OCI-LY1 (cell line): ENCODE measurements around the gene PDE3B.

Experiments
- H2AFZ ChIP-seq: fragments of 200-600 bp; sonication (generic), shearing (Covaris generic); 2 replicates; pipeline ENCODE4 v1.6.0; 2014; ENCODE audit warnings: antibody characterized with exemption, mild to moderate bottlenecking, low read length
- H3F3A ChIP-seq: fragments of 200-600 bp; sonication (generic), shearing (Covaris generic); 2 replicates; pipeline ENCODE4 v1.6.0; 2014; ENCODE audit warnings: mild to moderate bottlenecking, antibody characterized with exemption, low read length, moderate library complexity; ENCODE audit not compliant: insufficient read depth
- H3K27ac ChIP-seq: fragments of 200-600 bp; sonication (generic); 2 replicates; pipeline ENCODE4 v1.5.1; 2014; ENCODE audit warnings: low read length, mixed run types, mild to moderate bottlenecking, low read depth; ENCODE audit not compliant: poor library complexity, severe bottlenecking
- H3K27me3 ChIP-seq: fragments of 200-600 bp; sonication (generic); 2 replicates; pipeline ENCODE4 v1.6.0; 2014; ENCODE audit warnings: antibody characterized with exemption, mild to moderate bottlenecking, low read length, moderate library complexity; ENCODE audit not compliant: insufficient read depth
- H3K36me3 ChIP-seq: fragments of 200-600 bp; sonication (generic); 2 replicates; pipeline ENCODE4 v1.6.1; 2014; ENCODE audit warnings: mild to moderate bottlenecking, antibody characterized with exemption, low read length, moderate library complexity, mixed read lengths; ENCODE audit not compliant: insufficient read depth
- H3K4me1 ChIP-seq: fragments of 200-600 bp; sonication (generic); 2 replicates; pipeline ENCODE4 v1.5.1; 2014; ENCODE audit warnings: mild to moderate bottlenecking, low read length, moderate library complexity; ENCODE audit not compliant: insufficient read depth, severe bottlenecking
- H3K4me2 ChIP-seq: fragments of 200-600 bp; sonication (generic), shearing (Covaris generic); 2 replicates; pipeline ENCODE4 v1.6.1; 2014; ENCODE audit warnings: low read length
- H3K4me3 ChIP-seq: fragments of 200-600 bp; sonication (generic); 2 replicates; pipeline ENCODE4 v1.5.1; 2014; ENCODE audit warnings: low read length, low read depth, mild to moderate bottlenecking, mixed read lengths; ENCODE audit not compliant: poor library complexity, severe bottlenecking
- H3K79me2 ChIP-seq: fragments of 200-600 bp; shearing (Covaris generic); 2 replicates; pipeline ENCODE4 v1.6.1; 2016; ENCODE audit warnings: mixed run types, low read length, mixed read lengths; ENCODE audit not compliant: insufficient read depth
- H3K9ac ChIP-seq: fragments of 200-600 bp; sonication (generic), shearing (Covaris generic); 2 replicates; pipeline ENCODE4 v1.6.1; 2014; ENCODE audit warnings: mild to moderate bottlenecking, low read length, mixed read lengths
- H3K9me2 ChIP-seq: fragments of 200-600 bp; sonication (generic), shearing (Covaris generic); 2 replicates; pipeline ENCODE4 v1.6.1; 2014; ENCODE audit warnings: low read depth, mild to moderate bottlenecking, low read length, mixed read lengths
- H3K9me3 ChIP-seq: fragments of 200-600 bp; shearing (Covaris generic); 2 replicates; pipeline ENCODE4 v1.6.1; 2014; ENCODE audit warnings: low read length, mixed read lengths
- H4K20me1 ChIP-seq: fragments of 200-600 bp; sonication (generic), shearing (Covaris generic); 2 replicates; pipeline ENCODE4 v1.6.0; 2016; ENCODE audit warnings: mild to moderate bottlenecking, low read length; ENCODE audit not compliant: insufficient read depth
- CTCF ChIP-seq: fragments of 200-600 bp; sonication (generic), shearing (Covaris generic); IDR thresholded peaks from 2 replicates; pipeline ENCODE4 v1.5.1; 2017; ENCODE audit warnings: mild to moderate bottlenecking, antibody characterized with exemption, low read length, moderate library complexity, mixed read lengths
- EZH2 ChIP-seq: fragments of 200-600 bp; sonication (generic), shearing (Covaris generic); IDR thresholded peaks from 2 replicates; pipeline ENCODE4 v1.8.0; 2017; ENCODE audit warnings: borderline replicate concordance, mixed run types, mild to moderate bottlenecking, antibody characterized with exemption, low read length, moderate library complexity, mixed read lengths

Gene PDE3B

DNA sequence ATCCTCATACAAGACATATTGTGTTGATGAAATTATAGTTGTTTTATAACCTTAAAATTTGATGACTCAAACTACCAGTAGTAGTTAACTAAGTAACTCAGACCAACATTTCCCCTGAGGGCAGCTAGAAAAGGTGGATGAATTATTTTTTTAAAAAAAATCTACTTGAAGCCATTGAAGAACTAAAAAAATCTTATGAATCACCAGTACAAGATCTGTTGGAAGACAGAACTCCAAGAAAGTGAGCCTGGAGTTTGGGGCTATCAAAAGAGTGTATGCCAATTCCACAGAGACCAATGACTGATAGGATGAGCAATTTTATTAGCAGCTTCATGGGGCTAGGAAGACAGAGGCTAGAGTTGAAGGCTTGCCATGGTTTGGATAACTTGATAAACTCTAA lies 176.0 kb downstream of the PDE3B start:
- Histone ChIP-seq H3K4me3 (no peak overlapping the region), H3K4me1 (no peaks in the 10 kb centered on the region)

GRCh38 chr11:14821031-14821430 lies 177.4 kb downstream of the PDE3B start:
- no peaks in the 10 kb centered on the region for H3K27me3 ChIP-seq
- no peaks in the 10 kb centered on the region for H4K20me1 ChIP-seq
- H3K79me2 ChIP-seq, result no peaks in the 10 kb centered on the region
- no peak overlapping the region for H3K4me3 ChIP-seq
- H3K27ac ChIP-seq, result no peak overlapping the region
- H3K9me3 ChIP-seq, result no peaks in the 10 kb centered on the region
- no peaks in the 10 kb centered on the region for H3K9me2 ChIP-seq
- no peaks in the 10 kb centered on the region for H3K4me1 ChIP-seq
- no peaks in the 10 kb centered on the region for H3F3A ChIP-seq
- H3K9ac ChIP-seq, result no peak overlapping the region
- no peaks in the 10 kb centered on the region for H3K36me3 ChIP-seq
- no peak overlapping the region for H2AFZ ChIP-seq
- TF ChIP-seq CTCF (no peak), EZH2 (no peak)
- H3K4me2 ChIP-seq, result no peak overlapping the region

More for the DNA sequence above, 176.0 kb downstream of the PDE3B start:
- TF ChIP-seq EZH2 (no peak), CTCF (no peak)
- Histone ChIP-seq H3K9ac (no peak overlapping the region), H3K9me3 (no peaks in the 10 kb centered on the region), H3K4me2 (no peak overlapping the region), H3F3A (no peaks in the 10 kb centered on the region), H3K27ac (no peak overlapping the region), H3K27me3 (no peaks in the 10 kb centered on the region), H4K20me1 (no peaks in the 10 kb centered on the region), H2AFZ (no peak overlapping the region), H3K9me2 (no peaks in the 10 kb centered on the region), H3K79me2 (no peaks in the 10 kb centered on the region), H3K36me3 (no peaks in the 10 kb centered on the region)

DNA sequence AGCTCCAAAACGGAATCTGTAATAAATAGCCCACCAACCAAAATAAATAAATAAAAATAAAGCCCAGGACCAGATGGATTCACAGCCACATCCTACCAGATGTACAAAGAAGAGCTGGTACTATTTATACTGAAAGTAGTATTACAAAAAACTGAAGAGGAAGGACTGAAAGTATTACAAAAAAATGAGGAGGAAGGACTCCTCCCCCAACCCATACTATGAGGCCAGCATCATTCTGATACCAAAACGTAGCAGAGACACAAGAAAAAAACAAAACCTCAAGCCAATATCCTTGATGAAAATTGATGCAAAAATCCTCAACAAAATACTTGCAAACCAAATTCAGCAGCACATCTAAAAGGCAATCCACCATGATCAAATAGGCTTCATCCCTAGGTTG lies 183.0 kb downstream of the PDE3B start:
- H3K36me3 ChIP-seq, result no peaks in the 10 kb centered on the region
- H3K27me3 ChIP-seq, result no peaks in the 10 kb centered on the region
- H3K9me3 ChIP-seq, result no peaks in the 10 kb centered on the region
- no peaks in the 10 kb centered on the region for H3K79me2 ChIP-seq
- H4K20me1 ChIP-seq, result no peaks in the 10 kb centered on the region
- no peak overlapping the region for H3K4me3 ChIP-seq
- no peak overlapping the region for H3K9ac ChIP-seq
- H3K4me2 ChIP-seq, result no peak overlapping the region
- H3F3A ChIP-seq, result no peaks in the 10 kb centered on the region
- TF ChIP-seq EZH2, result no peak
- no peak overlapping the region for H2AFZ ChIP-seq
- H3K27ac ChIP-seq, result no peak overlapping the region
- no peaks in the 10 kb centered on the region for H3K4me1 ChIP-seq
- no peaks in the 10 kb centered on the region for H3K9me2 ChIP-seq
